ENCODE data around the gene ATXN3L. TPM values are rescaled to one million over a fixed set of nuclear protein-coding genes. Genes with fewer than 3 reads are reported as not detected.

The ATXN3L gene
- total RNA-seq, 4 donors from 2014 or later: not detected

DNA sequence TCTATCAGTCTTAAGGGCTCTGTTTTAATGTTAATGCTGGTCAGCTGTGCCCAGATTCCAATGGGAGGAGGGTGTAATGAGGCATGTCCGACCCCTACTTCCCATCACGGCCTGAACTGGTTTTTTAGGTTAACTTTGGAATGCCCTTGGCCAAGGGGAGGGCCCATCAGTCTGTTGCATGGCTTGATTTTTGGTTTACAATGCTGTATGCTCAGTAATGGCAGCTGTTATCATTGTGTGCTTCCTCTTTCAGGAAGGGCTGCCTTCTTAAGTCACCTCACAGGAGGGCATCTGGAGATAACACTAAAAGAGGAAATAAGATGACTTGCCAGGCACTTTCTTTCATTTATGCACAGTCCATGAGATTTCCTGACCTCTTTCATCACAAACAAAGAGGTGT, 36.3 kb downstream of the ATXN3L start:
- TF ChIP-seq, protein P1, sequence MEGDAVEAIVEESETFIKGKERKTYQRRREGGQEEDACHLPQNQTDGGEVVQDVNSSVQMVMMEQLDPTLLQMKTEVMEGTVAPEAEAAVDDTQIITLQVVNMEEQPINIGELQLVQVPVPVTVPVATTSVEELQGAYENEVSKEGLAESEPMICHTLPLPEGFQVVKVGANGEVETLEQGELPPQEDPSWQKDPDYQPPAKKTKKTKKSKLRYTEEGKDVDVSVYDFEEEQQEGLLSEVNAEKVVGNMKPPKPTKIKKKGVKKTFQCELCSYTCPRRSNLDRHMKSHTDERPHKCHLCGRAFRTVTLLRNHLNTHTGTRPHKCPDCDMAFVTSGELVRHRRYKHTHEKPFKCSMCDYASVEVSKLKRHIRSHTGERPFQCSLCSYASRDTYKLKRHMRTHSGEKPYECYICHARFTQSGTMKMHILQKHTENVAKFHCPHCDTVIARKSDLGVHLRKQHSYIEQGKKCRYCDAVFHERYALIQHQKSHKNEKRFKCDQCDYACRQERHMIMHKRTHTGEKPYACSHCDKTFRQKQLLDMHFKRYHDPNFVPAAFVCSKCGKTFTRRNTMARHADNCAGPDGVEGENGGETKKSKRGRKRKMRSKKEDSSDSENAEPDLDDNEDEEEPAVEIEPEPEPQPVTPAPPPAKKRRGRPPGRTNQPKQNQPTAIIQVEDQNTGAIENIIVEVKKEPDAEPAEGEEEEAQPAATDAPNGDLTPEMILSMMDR (IDR thresholded peaks at IDR 0.05; ENCODE audit: low read depth): no peak

- TF ChIP-seq, protein P1 (IDR thresholded peaks at IDR 0.05; ENCODE audit: low read depth): no peak
Observed at GRCh38 chrX:13281289-13281688, 38.6 kb downstream of the ATXN3L start.

- TF ChIP-seq, protein P1 (IDR thresholded peaks at IDR 0.05; ENCODE audit: low read depth): no peak
Observed at GRCh38 chrX:13279279-13280018, 40.4 kb downstream of the ATXN3L start.

GRCh38 chrX:13277539-13277938, 42.3 kb downstream of the ATXN3L start:
- TF ChIP-seq, protein P1 (IDR thresholded peaks at IDR 0.05; ENCODE audit: low read depth): no peak

DNA sequence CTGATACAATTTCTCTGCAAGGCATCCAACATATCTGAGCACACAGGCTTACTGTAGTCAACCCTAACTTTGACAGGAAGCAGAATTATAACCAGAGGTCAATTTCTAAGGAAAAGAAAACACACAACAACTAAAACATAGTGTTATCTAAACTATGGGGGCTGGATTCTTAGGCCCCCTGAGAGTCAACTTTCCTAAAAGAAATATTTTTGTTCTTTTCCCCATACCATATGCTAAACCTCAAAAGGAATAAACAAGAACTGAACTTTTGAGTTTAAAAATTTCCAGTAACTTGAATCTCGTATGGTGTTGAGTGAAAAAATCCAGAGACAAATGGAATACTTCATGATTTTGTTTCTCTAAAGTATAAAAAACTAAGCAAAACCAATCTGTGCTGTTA, 42.9 kb downstream of the ATXN3L start:
- TF ChIP-seq, protein P1 (IDR thresholded peaks at IDR 0.05; ENCODE audit: low read depth): no peak

DNA sequence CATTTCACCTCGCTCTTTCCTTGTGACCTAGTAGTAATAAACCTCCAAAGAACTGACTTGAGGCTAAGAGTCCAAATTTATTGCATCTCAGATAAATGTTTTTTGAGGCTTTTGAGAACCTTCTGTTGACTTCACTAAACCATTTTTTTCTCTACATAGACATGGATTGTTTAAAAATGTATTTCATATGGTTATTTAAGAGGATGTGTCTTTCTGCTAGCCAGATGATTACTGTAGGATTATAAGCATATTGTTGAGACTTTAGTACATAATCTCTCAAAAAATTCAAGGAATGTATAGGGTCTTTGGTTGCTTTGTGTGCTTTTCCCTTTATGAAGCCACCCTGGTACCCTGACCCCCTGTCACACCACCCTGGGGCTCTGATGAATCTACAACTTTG, 44.8 kb downstream of the ATXN3L start:
- TF ChIP-seq, protein P1 (IDR thresholded peaks at IDR 0.05; ENCODE audit: low read depth): no peak

GRCh38 chrX:13272426-13272825, 47.4 kb downstream of the ATXN3L start:
- TF ChIP-seq, protein P1 (IDR thresholded peaks at IDR 0.05; ENCODE audit: low read depth): no peak

Measured in subcutaneous adipose tissue (tissue), 4 donors.